Stomach (tissue), 9 donors: ENCODE results near the gene CCDC186. TPM values are rescaled to one million over a fixed set of nuclear protein-coding genes. Genes with fewer than 3 reads are reported as not detected.

Source experiments
- DNase-seq, 2 donors: peaks; one replicate each; pipeline versions ENCODE4 v3.0.0 to v3.0.0-alpha.2; 2013 to 2019
- H3K27ac ChIP-seq, 5 donors: fragments of 200-600 bp in 4 of 5; sonication (generic) in 4 of 5; one replicate each; pipeline ENCODE4 v1.5.1; 2013 to 2019; ENCODE audit warnings: mild to moderate bottlenecking in 1 of 5, moderate library complexity in 1 of 5
- H3K27me3 ChIP-seq, 3 donors: fragments of 200-600 bp; sonication (generic); one replicate each; pipeline ENCODE4 v1.5.1; 2017 to 2019; ENCODE audit warnings: mixed run types in 1 of 3
- H3K36me3 ChIP-seq, 4 donors: fragments of 200-600 bp; sonication (generic); 1 replicate in 3 of 4; 2 replicates in 1 of 4; pipeline ENCODE4 v1.5.1; 2016 to 2019
- H3K4me1 ChIP-seq, 4 donors: fragments of 200-600 bp; sonication (generic); one replicate each; pipeline ENCODE4 v1.5.1; 2016 to 2019
- H3K4me3 ChIP-seq, 4 donors: fragments of 200-600 bp; sonication (generic) in 3 of 4; one replicate each; pipeline ENCODE4 v1.5.1; 2016 to 2019; ENCODE audit warnings: mild to moderate bottlenecking in 1 of 4
- H3K9me3 ChIP-seq, 4 donors: fragments of 200-600 bp; sonication (generic); one replicate each; pipeline ENCODE4 v1.5.1; 2016 to 2019
- EP300 ChIP-seq: sonication (generic); formaldehyde crosslinking; IDR thresholded peaks from one replicate; pipeline ENCODE4 v1.6.1; 2017; ENCODE audit warnings: antibody characterized with exemption
- POLR2A ChIP-seq, 4 donors: fragments of 450-650 bp; IDR thresholded peaks; one replicate each; pipeline ENCODE4 v1.6.1; 2016; ENCODE audit warnings: antibody characterized with exemption in 4 of 4, control low read depth in 2 of 4, mild to moderate bottlenecking in 1 of 4, moderate library complexity in 1 of 4
- POLR2AphosphoS5 ChIP-seq, 3 donors: sonication (generic); formaldehyde crosslinking; IDR thresholded peaks; one replicate each; pipeline ENCODE4 v1.6.1; 2016; ENCODE audit warnings: antibody characterized with exemption in 3 of 3
- WGBS, 5 donors: extraction: QIAGEN DNeasy Blood & Tissue Kit in 3 of 5; methylation state at CpG; one replicate each; pipeline versions ENCODE4 v1.1.5 to v1.1.7; 2013 to 2018; 5-methylcytosine and 5-hydroxymethylcytosine counted together
- intact Hi-C: fragments of 100-400 bp; cut with DNase I; formaldehyde crosslinking; loops from one replicate; pipeline ENCODE4 v1.15.1; 2023; ENCODE audit warnings: low total_unique reads
- polyA plus RNA-seq, 3 donors: library from polyadenylated mRNA; stranded (reverse); fragments of 200-250 nt; gene quantifications; one replicate each; pipeline ENCODE4 v1.2.3, GENCODE V29; 2013
- total RNA-seq, 5 donors: library from RNA; depleted of rRNA; stranded (reverse); fragments of >200 nt; gene quantifications; one replicate each; pipeline versions ENCODE4 v1.1.0 to v1.2.3, GENCODE V29; 2014 to 2016
- TF ChIP-seq, protein P1 (sequence below), 7 experiments: fragments of 450-650 bp in 4 of 7; fragments of 200-600 bp in 3 of 7; sonication (generic) in 3 of 7; IDR thresholded peaks; one replicate each; pipeline ENCODE4 v1.5.1; 2016 to 2019; ENCODE audit warnings: antibody characterized with exemption in 7 of 7, control low read depth in 2 of 7, mild to moderate bottlenecking in 1 of 7
- donor health status: healthy with polysubstance abuse.
- donor health status: Bipolar disorder and iron deficiency.
- donor health status: healthy.

CCDC186 gene
- total and polyA plus RNA-seq, 8 donors = 4.7 to 74.5 (median 22.1) TPM

DNA sequence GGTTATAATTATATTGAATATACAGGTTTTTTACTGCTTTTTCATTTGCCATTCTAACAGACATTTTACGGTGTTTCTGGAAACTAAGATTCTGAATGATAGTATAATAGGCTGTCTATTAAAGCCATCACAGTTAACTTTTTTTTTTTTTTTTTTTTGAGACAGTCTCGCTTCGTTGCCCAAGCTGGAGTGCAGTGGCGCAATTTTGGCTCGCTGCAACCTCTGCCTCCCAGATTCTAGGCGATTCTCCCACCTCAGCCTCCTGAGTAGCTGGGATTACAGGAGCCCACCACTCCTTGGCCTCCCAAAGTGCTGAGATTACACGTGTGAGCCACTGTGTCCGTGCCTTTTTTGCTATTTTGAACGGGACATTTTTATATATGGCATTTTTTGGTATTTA lies 9.6 kb upstream of the CCDC186 start:
- no peak overlapping the region for H3K4me3 ChIP-seq
- H3K36me3 ChIP-seq = no peaks in the 10 kb centered on the region
- 86 to 92% (median 91%) methylated on average over 9 of the region's 9 CpGs for WGBS, 5 donors
- no peak for TF ChIP-seq EP300
- TF ChIP-seq, protein P1, sequence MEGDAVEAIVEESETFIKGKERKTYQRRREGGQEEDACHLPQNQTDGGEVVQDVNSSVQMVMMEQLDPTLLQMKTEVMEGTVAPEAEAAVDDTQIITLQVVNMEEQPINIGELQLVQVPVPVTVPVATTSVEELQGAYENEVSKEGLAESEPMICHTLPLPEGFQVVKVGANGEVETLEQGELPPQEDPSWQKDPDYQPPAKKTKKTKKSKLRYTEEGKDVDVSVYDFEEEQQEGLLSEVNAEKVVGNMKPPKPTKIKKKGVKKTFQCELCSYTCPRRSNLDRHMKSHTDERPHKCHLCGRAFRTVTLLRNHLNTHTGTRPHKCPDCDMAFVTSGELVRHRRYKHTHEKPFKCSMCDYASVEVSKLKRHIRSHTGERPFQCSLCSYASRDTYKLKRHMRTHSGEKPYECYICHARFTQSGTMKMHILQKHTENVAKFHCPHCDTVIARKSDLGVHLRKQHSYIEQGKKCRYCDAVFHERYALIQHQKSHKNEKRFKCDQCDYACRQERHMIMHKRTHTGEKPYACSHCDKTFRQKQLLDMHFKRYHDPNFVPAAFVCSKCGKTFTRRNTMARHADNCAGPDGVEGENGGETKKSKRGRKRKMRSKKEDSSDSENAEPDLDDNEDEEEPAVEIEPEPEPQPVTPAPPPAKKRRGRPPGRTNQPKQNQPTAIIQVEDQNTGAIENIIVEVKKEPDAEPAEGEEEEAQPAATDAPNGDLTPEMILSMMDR (IDR thresholded peaks at IDR 0.05) = no peak
- no peak for TF ChIP-seq POLR2A (IDR thresholded peaks at IDR 0.05)
- no peak for TF ChIP-seq POLR2AphosphoS5 (IDR thresholded peaks at IDR 0.05)
- no peak for DNase-seq
- H3K27ac ChIP-seq = no peak overlapping the region
- no peaks in the 10 kb centered on the region for H3K9me3 ChIP-seq
- no peaks in the 10 kb centered on the region for H3K27me3 ChIP-seq
- intact Hi-C loops = no loop called here
- H3K4me1 ChIP-seq = peaks cover 0 to 12% (median 0%) of the 10 kb centered on the region in 4 donors

DNA sequence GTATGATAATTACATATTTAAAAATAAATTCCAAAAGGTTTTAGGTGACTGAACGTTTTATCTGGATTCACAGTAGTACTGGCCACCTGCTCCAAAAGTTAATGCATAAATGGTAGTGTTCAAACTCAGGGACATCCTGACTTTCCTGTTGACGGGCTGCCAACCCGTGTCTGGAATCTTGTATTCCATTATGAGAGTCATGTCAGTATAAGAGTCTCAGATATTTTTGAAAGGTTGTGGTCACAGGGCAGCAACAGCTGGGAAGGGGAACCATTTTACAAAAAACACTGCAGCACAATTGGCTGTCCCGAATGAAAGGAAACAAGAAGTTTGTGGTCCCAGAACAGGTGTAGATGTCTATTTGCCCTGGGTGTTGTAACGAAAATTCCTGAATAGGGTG lies 8.0 kb upstream of the CCDC186 start:
- Histone ChIP-seq H3K27ac (peak overlapping the region in 2 of 5 donors; percentile 15 to 24), H3K27me3 (no peaks in the 10 kb centered on the region), H3K9me3 (no peaks in the 10 kb centered on the region), H3K4me3 (no peak overlapping the region), H3K36me3 (no peaks in the 10 kb centered on the region), H3K4me1 (peaks cover 0 to 15% (median 0%) of the 10 kb centered on the region in 4 donors)
- DNase-seq = peak; percentile 68 to 84
- intact Hi-C loops = no loop called here
- peak in 1 of 3 donors; percentile 41 for TF ChIP-seq POLR2AphosphoS5 (IDR thresholded peaks at IDR 0.05)
- no peak for TF ChIP-seq POLR2A (IDR thresholded peaks at IDR 0.05)
- 8 to 21% (median 18%) methylated on average over 5 of the region's 5 CpGs for WGBS, 5 donors

DNA sequence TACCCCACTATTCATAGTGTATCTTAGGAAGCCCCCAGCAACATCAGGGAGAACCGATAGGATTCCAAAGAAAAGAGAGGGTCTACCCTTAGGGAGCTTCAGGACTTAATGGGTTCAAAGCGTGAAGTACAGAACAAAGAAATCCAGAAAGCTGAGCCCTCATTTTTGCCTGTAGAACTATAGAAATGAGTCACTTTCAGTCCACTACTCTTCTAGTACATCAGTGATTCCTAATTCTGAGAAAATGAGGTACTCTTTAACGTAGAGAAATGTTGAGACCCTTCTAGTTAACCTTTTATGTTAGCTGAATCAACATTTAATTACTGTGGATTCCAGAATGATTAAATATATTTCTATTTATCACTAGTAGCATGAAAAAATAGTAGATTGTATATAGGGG lies 6.9 kb upstream of the CCDC186 start:
- Histone ChIP-seq H3K27me3 (no peaks in the 10 kb centered on the region), H3K4me3 (no peak overlapping the region), H3K36me3 (no peaks in the 10 kb centered on the region), H3K9me3 (no peaks in the 10 kb centered on the region), H3K4me1 (peaks cover 0 to 15% (median 0%) of the 10 kb centered on the region in 4 donors), H3K27ac (no peak overlapping the region)
- intact Hi-C loops = no loop called here
- TF ChIP-seq, protein P1 (IDR thresholded peaks at IDR 0.05) = no peak
- TF ChIP-seq POLR2A (IDR thresholded peaks at IDR 0.05) = no peak
- TF ChIP-seq POLR2AphosphoS5 (IDR thresholded peaks at IDR 0.05) = no peak
- no peak for TF ChIP-seq EP300
- DNase-seq = no peak
- 77 to 86% (median 83%) methylated on average over 3 of the region's 3 CpGs for WGBS, 5 donors

DNA sequence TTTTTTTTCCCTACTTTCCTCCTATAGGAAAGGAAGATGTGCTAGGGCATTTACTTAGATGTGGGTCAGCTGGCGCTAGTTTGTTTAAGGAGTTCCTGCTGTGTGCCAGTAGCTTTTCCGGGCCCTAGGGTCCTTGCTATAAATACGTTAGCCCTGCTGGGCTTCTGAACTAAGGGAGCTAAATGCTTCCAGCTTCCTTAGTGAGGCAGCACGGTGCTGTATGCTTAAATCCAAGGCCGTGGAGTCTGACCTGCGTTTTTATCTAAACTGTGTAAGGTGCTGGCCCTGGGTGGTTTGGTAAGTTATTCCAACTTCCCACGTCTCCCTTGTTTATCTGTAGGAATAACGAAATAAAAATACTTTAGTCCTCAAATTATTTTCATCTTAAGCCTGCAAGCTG lies 5.7 kb upstream of the CCDC186 start:
- peak overlapping the region in 1 of 5 donors; percentile 23 for H3K27ac ChIP-seq
- H3K9me3 ChIP-seq = no peaks in the 10 kb centered on the region
- H3K36me3 ChIP-seq = no peaks in the 10 kb centered on the region
- no peaks in the 10 kb centered on the region for H3K27me3 ChIP-seq
- no peak overlapping the region for H3K4me3 ChIP-seq
- intact Hi-C loops = no loop called here
- H3K4me1 ChIP-seq = peaks cover 0 to 23% (median 7%) of the 10 kb centered on the region in 4 donors
- TF ChIP-seq EP300 (no peak), POLR2A (IDR thresholded peaks at IDR 0.05) (no peak), POLR2AphosphoS5 (IDR thresholded peaks at IDR 0.05) (no peak)
- TF ChIP-seq, protein P1 (IDR thresholded peaks at IDR 0.05) = no peak
- no peak for DNase-seq
- 36 to 56% (median 44%) methylated on average over 8 of the region's 8 CpGs for WGBS, 5 donors

DNA sequence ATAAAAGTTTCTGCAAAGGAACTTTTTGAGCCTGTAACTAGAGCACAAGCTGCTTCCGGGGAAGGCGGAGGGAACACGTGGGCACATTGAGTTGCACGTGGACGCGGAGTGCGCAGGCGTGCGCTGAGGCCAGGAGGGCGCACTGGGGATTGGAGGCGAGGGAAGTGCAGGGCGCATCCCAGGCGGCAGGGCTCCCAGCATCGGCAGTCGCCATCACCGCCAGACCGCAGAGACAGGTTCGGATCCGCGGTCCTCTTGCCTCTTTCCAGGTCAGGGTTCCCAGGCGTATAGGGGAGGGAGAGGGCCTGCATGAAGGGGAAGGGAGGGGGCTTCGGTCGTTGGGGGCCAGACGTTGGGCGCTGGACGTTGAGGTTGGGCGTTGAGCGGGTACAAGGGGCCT lies 5.1 kb upstream of the CCDC186 start, which contains the start of gene TDRD1:
TDRD1 (plus strand) TSS at position 206 of the 400 bp plus-strand sequence. CDS start 8,479 bp downstream, outside the sequence.
- Histone ChIP-seq H3K36me3 (no peaks in the 10 kb centered on the region), H3K27ac (peak within 1 kb of the TSS in 1 of 5 donors; percentile 23), H3K27me3 (no peaks in the 10 kb centered on the region), H3K4me1 (peaks cover 0 to 24% (median 11%) of the 10 kb centered on the region in 4 donors), H3K9me3 (no peaks in the 10 kb centered on the region), H3K4me3 (no peak within 1 kb of the TSS)
- TF ChIP-seq POLR2A (IDR thresholded peaks at IDR 0.05) (no peak), POLR2AphosphoS5 (IDR thresholded peaks at IDR 0.05) (no peak), EP300 (no peak)
- TF ChIP-seq, protein P1 (IDR thresholded peaks at IDR 0.05) = no peak
- intact Hi-C loops = no loop called here
- no peak for DNase-seq
- 74 to 87% (median 83%) methylated on average over 28 of the region's 28 CpGs for WGBS, 5 donors
